Measurements from ENCODE around the gene TTC1. TPM values are rescaled to one million over a fixed set of nuclear protein-coding genes. Genes with fewer than 3 reads are reported as not detected.

TTC1 gene
- total and polyA plus RNA-seq, 2 of the 8 experiments (the other 6 are each of a cell fraction or from before 2014, with no cell fraction given): 25.1 to 63.9 TPM

- Histone ChIP-seq H3K4me1 (replicated peaks in 1 of 4; ENCODE audit: control insufficient read depth in 3 of 4, insufficient read depth in 4 of 4, low read length in 3 of 4) (peaks cover 0 to 4% (median 0%) of the 10 kb centered on the region in 4 experiments; a peak in 3 of 7 replicates), H4K8ac (ENCODE audit: extremely low read depth, insufficient read depth, low read length) (no peak overlapping the region), H3K4me3 (ENCODE audit: extremely low read depth in 1 of 4, insufficient read depth in 2 of 4, low read depth in 3 of 4, low read length in 4 of 4) (no peak overlapping the region), H2BK15ac (ENCODE audit: low read length) (no peak overlapping the region), H2AK5ac (ENCODE audit: low read depth, low read length) (no peak overlapping the region), H3K23ac (ENCODE audit: insufficient read length) (no peak overlapping the region), H3K27ac (ENCODE audit: low read depth, low read length) (no peak overlapping the region), H3K27me3 (replicated peaks in 1 of 4; ENCODE audit: control insufficient read depth in 3 of 4, extremely low read depth in 1 of 4, insufficient read depth in 3 of 4, low read length in 3 of 4) (no peaks in the 10 kb centered on the region), H2BK5ac (ENCODE audit: low read depth, low read length) (no peak overlapping the region), H2BK12ac (ENCODE audit: low read depth, low read length) (no peak overlapping the region), H4K20me1 (replicated peaks in 1 of 2; ENCODE audit: control insufficient read depth in 1 of 2, insufficient read depth in 2 of 2, low read length in 2 of 2) (no peaks in the 10 kb centered on the region), H4K91ac (replicated peaks; ENCODE audit: insufficient read length, low read length) (no peak overlapping the region), H2BK120ac (replicated peaks; ENCODE audit: low read depth, low read length) (no peak overlapping the region), H3K4me2 (ENCODE audit: insufficient read depth in 1 of 2, low read depth in 2 of 2, low read length in 2 of 2) (no peak overlapping the region), H3K36me3 (ENCODE audit: control insufficient read depth in 2 of 4, insufficient read depth in 4 of 4, low read length in 3 of 4) (peaks cover 0 to 9% (median 0%) of the 10 kb centered on the region in 4 experiments; a peak in 2 of 8 replicates), H3K14ac (ENCODE audit: insufficient read length) (no peak overlapping the region), H3K4ac (replicated peaks; ENCODE audit: insufficient read length, low read depth, low read length) (no peak overlapping the region), H3K56ac (replicated peaks; ENCODE audit: insufficient read length, low read depth, low read length) (no peak overlapping the region), H3K9ac (replicated peaks in 1 of 4; ENCODE audit: extremely low read depth in 1 of 4, low read depth in 3 of 4, low read length in 3 of 4) (no peak overlapping the region; a peak in 1 of 7 replicates), H3K23me2 (ENCODE audit: low read depth, low read length) (no peaks in the 10 kb centered on the region), H3K9me3 (ENCODE audit: insufficient read depth in 2 of 2, low read depth in 1 of 2, low read length in 1 of 2) (no peaks in the 10 kb centered on the region), H3K79me2 (ENCODE audit: control insufficient read depth in 1 of 2, insufficient read depth in 2 of 2, low read length in 2 of 2) (no peaks in the 10 kb centered on the region), H2AFZ (ENCODE audit: low read length) (no peak overlapping the region), H3K18ac (ENCODE audit: extremely low read depth, low read length) (no peak overlapping the region), H4K5ac (ENCODE audit: insufficient read length, low read depth, low read length) (no peak overlapping the region), H3K79me1 (ENCODE audit: low read depth, low read length) (no peaks in the 10 kb centered on the region), H2BK20ac (ENCODE audit: low read length) (no peak overlapping the region)
- FAIRE-seq (no peak), DNase-seq (ENCODE audit: low read depth in 1 of 2, low spot score in 2 of 2) (no peak)
- WGBS, 2 experiments (ENCODE audit: extremely low coverage in 1 of 2, insufficient coverage in 1 of 2, insufficient read length in 1 of 2, insufficient replicate concordance in 2 of 2, low coverage in 1 of 2, low lambda C conversion rate in 2 of 2, missing lambda C conversion rate in 1 of 2): 96% methylated on average over 2 of the region's 2 CpGs; no CpG with 5 or more reads in 1 of the 2 experiments
- ChIA-PET POLR2A (ENCODE audit: partially characterized antibody) (interaction anchor here (0.7 to 1.6 kb wide), 8 partner anchors 8 to 43 kb away, joined by 3 to 9 read pairs (median 4); no protein-coding TSS in a partner anchor), CTCF (ENCODE audit: partially characterized antibody) (interaction anchor here (1.0 to 8.0 kb wide), 7 partner anchors 8 to 322 kb away, joined by 3 to 52 read pairs (median 4); no protein-coding TSS in a partner anchor)
- TF ChIP-seq CBX8 (IDR thresholded peaks at IDR 0.05; ENCODE audit: borderline replicate concordance, low read depth, low read length) (no peak), CHD2 (IDR thresholded peaks at IDR 0.05; ENCODE audit: low read length) (no peak), SP2 (IDR thresholded peaks at IDR 0.05; ENCODE audit: low read length) (no peak), POU5F1 (IDR thresholded peaks at IDR 0.05; ENCODE audit: low read depth, low read length) (no peak), RXRA (IDR thresholded peaks at IDR 0.05; ENCODE audit: insufficient read depth, low read depth, low read length) (no peak), SP4 (IDR thresholded peaks at IDR 0.05; ENCODE audit: low read length) (no peak)
These were observed 63.0 kb downstream of the TTC1 start for GRCh38 chr5:160071916-160072315.

Data from H1 (cell line).